Astrocyte of the cerebellum (primary cell): ENCODE results near the gene LOXL4.

Experiments
- DNase-seq: peaks from one replicate; pipeline ENCODE4 v3.0.0-alpha.2; 2011; ENCODE audit warnings: low read depth
- H3K4me3 ChIP-seq: 2 replicates; pipeline ENCODE4 v1.5.1; 2011; ENCODE audit warnings: mild to moderate bottlenecking, low read depth, low read length, moderate library complexity
- CTCF ChIP-seq: IDR thresholded peaks from 2 replicates; pipeline ENCODE4 v1.5.1; 2012; ENCODE audit warnings: low read length, low read depth, moderate library complexity, mild to moderate bottlenecking; ENCODE audit errors: missing control alignments
- in situ Hi-C: cut with HindIII; loops from 2 replicates; pipeline ENCODE4 v1.10.0; 2017; ENCODE audit warnings: low sequenced_read_pairs

LOXL4 gene

GRCh38 chr10:98251399-98251798, 16.6 kb downstream of the LOXL4 start:
- in situ Hi-C loops: loop anchor here (10.0 kb wide), 1 partner anchor 123 kb away; no protein-coding TSS in a partner anchor
- TF ChIP-seq CTCF: no peak
- no peak for DNase-seq

DNA sequence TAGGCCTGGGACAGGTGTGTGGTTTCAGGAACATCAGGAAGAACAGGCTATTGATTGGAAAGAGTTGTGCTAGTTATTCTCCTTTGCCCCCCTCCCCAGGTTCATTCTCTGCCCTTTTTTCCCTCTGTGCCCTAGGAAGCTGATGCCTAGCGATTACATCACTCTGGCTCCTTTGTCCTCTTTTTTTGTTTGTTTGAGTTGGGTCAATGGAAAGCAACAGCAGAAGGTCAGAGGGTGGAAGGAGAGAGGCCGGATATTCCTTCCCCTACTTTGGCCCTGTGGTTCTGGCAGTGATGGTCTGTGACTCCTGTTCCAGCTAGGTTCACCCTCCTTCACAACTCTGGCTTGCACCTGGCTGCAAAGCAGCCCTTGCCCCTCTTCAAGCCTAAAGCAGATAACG, 18.9 kb downstream of the LOXL4 start:
- DNase-seq: no peak
- H3K4me3 ChIP-seq: no peak overlapping the region
- in situ Hi-C loops: loop anchor here (25.0 kb wide), 1 partner anchor 213 kb away; no protein-coding TSS in a partner anchor
- no peak for TF ChIP-seq CTCF

More at GRCh38 chr10:98251399-98251798, 16.6 kb downstream of the LOXL4 start:
- H3K4me3 ChIP-seq: no peak overlapping the region

DNA sequence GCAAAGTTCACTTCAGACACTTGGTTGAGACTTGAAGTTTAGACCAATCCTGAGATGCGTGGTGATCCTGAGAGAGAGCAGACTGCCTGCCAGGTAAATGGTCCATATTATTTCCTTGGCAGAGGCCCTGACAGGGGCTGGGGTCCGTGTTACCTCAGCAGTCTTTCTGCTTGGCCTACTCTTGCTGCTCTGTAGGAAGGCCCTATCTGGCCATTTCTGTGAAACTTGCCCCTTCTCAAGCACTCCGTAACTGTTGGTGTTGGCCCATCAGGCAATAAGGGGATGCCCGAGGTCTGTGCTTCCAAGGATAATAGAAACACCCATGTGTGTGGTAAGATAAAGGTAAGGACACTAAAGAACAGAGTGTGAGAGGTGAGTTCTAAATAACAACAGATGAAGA, 20.0 kb downstream of the LOXL4 start:
- H3K4me3 ChIP-seq: no peak overlapping the region
- TF ChIP-seq CTCF: no peak
- in situ Hi-C loops: loop anchor here (25.0 kb wide), 1 partner anchor 214 kb away; no protein-coding TSS in a partner anchor
- no peak for DNase-seq

- TF ChIP-seq CTCF: no peak
- in situ Hi-C loops: loop anchor here (25.0 kb wide), 1 partner anchor 215 kb away; no protein-coding TSS in a partner anchor
Measured at GRCh38 chr10:98246911-98247805, 20.8 kb downstream of the LOXL4 start.

DNA sequence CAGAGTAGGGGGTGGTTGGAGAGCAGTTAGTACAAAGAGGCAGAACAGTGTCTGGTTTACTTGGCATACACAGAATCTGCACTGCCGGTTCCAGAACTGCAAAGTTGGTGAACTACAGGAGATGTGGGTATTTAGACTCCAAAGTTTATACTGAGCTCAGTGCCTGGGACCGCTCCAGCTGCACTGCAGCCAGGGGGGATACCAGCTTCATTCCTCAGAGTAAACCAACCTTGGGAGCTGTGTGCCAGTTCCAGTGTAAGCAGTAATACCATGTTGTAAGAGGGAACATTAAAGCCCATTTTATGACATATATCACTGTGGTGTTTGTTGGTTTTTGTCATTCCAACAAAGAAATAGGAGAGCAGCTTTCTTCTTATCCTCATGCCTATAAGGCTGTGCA, 23.4 kb downstream of the LOXL4 start:
- TF ChIP-seq CTCF: no peak
- DNase-seq: no peak
- in situ Hi-C loops: loop anchor here (25.0 kb wide), 1 partner anchor 218 kb away; no protein-coding TSS in a partner anchor
- H3K4me3 ChIP-seq: no peak overlapping the region

More at GRCh38 chr10:98246911-98247805, 20.8 kb downstream of the LOXL4 start:
- peak; percentile 94 for DNase-seq
- H3K4me3 ChIP-seq: no peak overlapping the region

DNA sequence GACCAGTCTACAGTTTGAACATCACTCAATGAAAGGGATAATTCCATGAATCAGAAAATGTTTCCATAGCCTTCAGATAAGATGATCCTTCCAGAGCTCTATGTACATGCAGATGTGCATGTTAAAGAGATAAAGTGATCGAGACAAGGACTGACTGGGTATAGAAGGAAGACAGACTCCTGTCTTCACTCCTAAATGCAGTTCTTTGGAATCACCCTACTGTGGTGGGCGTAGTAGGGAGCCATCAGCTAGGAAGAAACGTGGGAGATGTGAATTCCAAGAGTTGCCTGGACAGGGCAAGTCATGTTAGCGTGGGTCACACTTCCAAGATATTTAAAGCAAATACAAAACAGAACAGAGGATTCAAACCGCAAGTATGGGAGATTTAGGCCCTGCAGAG, 23.9 kb downstream of the LOXL4 start:
- in situ Hi-C loops: loop anchor here (25.0 kb wide), 1 partner anchor 218 kb away; no protein-coding TSS in a partner anchor
- no peak for TF ChIP-seq CTCF
- no peak for DNase-seq
- no peak overlapping the region for H3K4me3 ChIP-seq
